SKM-1 (cell line): ENCODE data around the gene A4GNT.
"Not testable (repeated sequence)": the region's sequence is repeated elsewhere in the genome, so short reads cannot be mapped to it uniquely, and the experiment has no call there.

Experiments used
- DNase-seq: peaks from one replicate; lab custom pipeline; 2025; ENCODE audit not compliant: unreplicated experiment; lab: John Stamatoyannopoulos, UW

The A4GNT gene

GRCh38 chr3:138119423-138119766, 12.8 kb downstream of the A4GNT start:
- DNase-seq: no peak

- DNase-seq: peak; percentile 50
Observed at GRCh38 chr3:138118612-138119422, 13.4 kb downstream of the A4GNT start.

GRCh38 chr3:138114988-138115971, 16.9 kb downstream of the A4GNT start, which contains the start of gene DZIP1L:
Gene DZIP1L (minus strand): TSS chr3:138115608. CDS start chr3:138103971, 11,637 bp downstream.
- peak; percentile 49 for DNase-seq

DNA sequence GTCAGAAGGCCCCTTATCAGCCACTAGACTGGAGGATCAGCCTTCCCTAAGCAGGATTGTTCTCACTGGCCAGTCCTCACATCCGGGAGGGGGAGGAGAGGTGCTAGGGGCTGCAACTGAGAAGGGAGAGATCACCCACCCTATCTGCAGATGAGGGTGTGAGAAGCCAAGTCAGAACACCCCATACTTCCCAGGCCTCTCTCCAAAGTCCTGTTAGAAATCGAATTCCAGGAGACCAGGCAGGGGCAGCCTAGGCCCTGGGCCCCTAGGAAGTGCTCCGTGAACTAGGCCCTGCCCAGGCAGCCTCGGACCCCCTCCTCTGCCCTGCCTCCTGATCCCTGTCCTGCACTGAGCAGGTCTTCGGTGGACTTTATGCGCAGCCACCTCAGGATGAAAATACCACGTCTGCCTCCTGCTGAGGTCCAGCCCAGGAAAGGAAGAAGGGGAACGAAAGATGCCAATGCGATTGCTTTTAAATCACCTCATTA, 17.7 kb downstream of the A4GNT start:
- DNase-seq: no peak

DNA sequence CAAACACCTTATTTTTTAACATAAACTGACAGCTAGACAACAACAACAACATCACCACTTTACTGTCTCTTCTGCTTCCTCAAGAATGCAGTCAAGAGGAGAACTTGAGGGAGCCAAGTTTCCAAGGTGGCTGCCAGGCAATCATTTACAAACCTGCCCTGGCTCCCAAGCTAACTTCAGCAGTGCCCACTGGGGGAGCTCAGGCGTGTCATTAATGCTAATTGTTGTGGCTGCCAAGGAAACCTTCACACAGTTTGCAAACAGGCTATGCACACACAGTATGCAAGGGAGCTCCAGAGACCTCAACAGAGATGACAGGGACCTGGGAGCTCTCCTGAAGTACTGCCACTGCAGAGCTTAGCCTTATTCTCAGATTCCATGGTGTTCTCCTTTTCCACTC, 18.9 kb downstream of the A4GNT start:
- DNase-seq: no peak

DNA sequence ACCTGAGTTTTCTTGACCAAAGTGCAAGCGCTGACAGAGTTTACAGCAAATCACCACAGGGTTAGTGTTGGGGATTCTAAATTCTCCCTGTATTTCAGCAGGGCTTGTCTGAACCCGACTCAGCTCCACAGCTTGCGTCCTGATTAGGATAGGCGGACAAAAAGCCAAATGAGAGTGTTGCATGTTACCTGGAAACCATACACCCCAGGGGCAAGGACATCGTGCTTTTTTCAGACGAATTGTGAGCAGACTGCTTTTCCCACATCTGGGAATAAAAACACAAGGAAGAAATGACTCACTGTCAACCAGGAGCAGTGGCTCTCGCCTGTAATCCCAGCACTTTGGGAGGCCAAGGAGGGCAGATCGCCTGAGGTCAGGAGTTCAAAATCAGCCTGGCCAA, 19.8 kb downstream of the A4GNT start:
- no peak for DNase-seq

DNA sequence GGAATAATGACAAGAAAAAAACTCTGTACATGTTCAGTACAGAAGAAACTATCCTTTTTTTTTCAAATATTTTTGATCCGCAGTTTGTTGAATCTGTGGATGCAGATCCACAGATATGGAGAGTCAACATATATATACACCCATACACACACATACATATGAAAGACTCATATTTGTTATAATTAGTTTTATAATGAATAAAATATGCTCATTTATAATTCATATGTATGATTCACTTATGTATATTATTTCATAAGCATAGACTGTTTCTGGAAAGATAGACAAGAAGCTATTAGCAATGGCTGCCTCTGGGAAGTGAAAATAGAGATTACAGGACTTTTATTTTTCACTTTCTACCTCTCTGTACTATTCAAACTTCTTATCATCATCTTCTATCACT, 26.6 kb downstream of the A4GNT start:
- no peak for DNase-seq

DNA sequence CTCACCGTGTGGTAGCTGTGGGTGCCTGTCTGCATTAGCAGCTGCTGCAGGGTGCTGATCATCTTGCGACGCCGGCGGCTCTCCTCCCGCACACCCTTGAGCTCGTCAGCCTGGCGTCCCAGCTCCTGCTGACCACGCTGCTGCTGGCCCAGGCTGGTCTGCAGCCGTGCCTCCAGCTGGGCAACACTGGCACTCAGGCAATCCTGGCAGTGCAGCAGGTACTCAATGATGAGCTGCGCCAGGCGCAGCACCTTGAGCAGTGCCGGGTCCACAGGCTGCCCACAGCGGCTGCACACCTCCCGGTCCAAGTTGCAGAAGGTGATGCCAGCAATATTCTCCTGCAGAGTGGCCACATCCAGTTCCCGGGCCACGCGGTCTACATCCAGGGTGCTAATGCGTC, 28.7 kb downstream of the A4GNT start:
- no peak for DNase-seq

DNA sequence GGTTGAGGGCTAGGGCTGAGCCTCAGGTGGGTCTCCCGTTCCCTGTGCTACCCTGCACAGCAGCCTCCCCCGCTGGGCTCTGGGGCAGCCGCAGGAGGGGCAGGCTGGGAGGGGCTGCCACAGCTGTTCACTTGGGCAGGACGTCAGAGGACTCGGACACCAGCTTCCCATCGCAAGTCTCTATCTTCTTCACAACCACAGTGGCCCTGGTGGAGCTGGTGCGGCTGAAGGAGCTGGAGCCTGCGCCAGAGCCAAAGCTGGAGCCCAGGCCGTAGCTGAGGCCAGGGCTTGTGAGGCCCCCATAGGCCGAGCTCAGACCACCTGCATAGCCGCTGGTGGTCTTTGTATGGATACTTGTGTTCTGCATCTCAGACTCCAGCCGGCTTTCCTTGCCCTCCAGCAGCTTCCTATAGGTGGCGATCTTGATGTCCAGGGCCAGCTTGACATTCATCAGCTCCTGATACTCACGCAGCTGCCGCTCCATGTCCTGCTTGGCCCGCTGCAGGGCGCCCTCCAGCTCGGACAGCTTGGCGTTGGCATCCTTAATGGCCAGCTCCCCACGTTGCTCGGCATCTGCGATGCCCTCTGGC, 30.7 kb downstream of the A4GNT start:
- DNase-seq: not testable (repeated sequence)

GRCh38 chr3:138099417-138099816, 32.8 kb downstream of the A4GNT start:
- no peak for DNase-seq

GRCh38 chr3:138097192-138098172, 34.7 kb downstream of the A4GNT start:
- DNase-seq: no peak

GRCh38 chr3:138093721-138094120, 38.5 kb downstream of the A4GNT start:
- no peak for DNase-seq

DNA sequence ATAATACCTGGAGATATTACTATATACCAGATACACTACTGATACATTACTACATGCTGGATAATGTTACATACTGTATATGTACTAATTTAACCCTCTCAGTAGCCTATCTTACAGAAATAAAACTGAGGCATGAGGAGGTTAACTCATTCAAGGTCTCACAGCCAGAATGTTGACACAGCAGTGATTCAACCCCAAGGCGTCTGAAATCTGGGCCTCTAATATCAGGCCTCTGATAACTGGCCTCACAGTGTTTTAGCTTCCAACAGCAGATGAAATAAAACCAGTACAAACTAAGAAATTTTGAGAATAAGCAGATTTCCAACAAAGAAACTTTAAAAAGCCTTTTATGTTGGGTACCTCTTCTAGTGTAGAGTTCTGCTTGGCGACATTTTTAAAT, 40.2 kb downstream of the A4GNT start:
- DNase-seq: no peak

DNA sequence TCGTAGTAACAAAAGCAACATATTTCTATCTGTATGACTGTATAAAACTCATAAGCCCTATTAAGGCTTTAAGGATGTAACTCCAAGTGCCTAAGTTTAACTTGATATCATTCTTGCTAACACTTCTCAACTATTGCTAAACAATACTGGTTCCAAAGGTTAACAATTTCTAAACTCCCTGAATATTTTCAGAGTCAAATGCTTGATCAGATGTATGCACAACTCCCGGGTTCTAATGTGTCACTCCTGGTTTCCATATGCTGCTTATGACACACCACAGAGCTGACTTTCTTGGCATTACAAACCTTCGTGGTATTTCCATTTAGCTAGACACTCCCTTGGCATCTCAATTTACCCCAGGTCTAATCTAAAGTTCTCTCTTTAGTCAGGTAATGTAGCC, 43.1 kb downstream of the A4GNT start:
- DNase-seq: no peak

DNA sequence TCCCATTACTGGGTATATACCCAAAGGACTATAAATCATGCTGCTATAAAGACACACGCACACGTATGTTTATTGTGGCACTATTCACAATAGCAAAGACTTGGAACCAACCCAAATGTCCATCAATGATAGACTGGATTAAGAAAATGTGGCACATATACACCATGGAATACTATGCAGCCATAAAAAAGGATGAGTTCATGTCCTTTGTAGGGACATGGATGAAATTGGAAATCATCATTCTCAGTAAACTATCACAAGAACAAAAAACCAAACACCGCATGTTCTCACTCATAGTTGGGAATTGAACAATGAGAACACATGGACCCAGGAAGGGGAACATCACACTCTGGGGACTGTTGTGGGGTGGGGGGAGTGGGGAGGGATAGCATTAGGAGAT, 46.4 kb downstream of the A4GNT start:
- DNase-seq: not testable (repeated sequence)

GRCh38 chr3:138084196-138084595, 48.0 kb downstream of the A4GNT start:
- no peak for DNase-seq

- DNase-seq: no peak
Observed at GRCh38 chr3:138082992-138083386, 49.2 kb downstream of the A4GNT start.

DNA sequence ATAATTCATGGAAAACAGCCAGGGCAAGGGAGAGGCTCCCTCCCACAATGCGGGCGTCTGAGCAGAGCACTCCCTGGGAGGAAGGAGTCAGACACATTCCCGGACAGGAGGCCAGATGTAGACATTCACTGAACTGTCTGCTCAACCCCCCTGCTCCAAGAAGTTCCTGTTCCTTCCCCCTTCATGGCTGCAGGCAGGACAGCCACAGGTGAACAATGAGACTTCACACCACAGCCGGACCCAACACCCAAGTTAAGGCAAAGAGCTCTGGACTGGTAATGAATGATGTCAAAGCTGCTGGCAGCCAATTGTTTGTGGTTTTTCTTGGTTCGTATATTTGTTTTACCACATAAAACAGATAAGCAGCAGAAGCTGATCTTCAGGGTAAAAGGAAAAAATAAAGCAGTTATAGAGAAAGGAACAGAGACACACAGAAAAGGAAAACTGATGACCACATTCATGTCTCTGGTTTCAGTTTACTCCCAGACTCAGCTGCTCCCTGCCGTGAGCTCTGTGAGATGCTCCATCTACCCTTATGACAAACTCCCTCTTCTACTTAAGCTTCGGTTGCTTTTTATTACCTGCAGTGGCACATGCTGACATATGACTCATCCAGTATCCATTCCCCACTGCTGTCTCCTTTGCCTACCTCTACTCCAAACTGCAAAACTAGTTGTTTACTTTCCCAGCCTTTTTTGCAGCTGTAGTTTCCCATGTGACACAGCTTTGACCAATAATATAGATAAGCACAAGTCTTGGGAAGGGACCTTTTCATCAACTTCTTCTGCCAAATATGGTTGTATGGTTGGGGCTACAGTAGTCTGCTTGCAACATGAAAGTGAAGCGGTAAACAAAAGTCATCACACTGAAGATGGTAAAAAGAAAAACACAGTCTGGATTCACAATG, 49.9 kb downstream of the A4GNT start:
- no peak for DNase-seq
